AG04450 (cell line): ENCODE results near the gene KCNMA1. TPM values are rescaled to one million over a fixed set of nuclear protein-coding genes. Genes with fewer than 3 reads are reported as not detected.

Experiments used
- CTCF ChIA-PET: fragments of 300-600, 350-600 bp; formaldehyde crosslinking; extraction: SDS; loops from one replicate; lab custom pipeline; 2022; ENCODE audit warnings: antibody characterized with exemption, inconsistent platforms; lab: Charles Lee
- POLR2A ChIA-PET: fragments of 350-600 bp; formaldehyde crosslinking; extraction: SDS; loops from one replicate; lab custom pipeline; 2021; ENCODE audit warnings: antibody characterized with exemption, inconsistent platforms; lab: Yijun Ruan, JAX
- DNase-seq: peaks from one replicate; pipeline ENCODE4 v3.0.0-alpha.2; 2011; ENCODE audit warnings: low read depth, low spot score
- H3K27ac ChIP-seq: one replicate; pipeline ENCODE4 v1.5.1; 2012; ENCODE audit warnings: low read depth, low read length, control low read depth
- H3K27me3 ChIP-seq: one replicate; pipeline ENCODE4 v1.6.0; 2012; ENCODE audit warnings: low read length; ENCODE audit not compliant: control insufficient read depth, insufficient read depth
- H3K4me3 ChIP-seq: 2 replicates; pipeline ENCODE4 v1.5.1; 2011; ENCODE audit warnings: mild to moderate bottlenecking, low read depth, low read length, control low read depth
- H3K9me3 ChIP-seq: 2 replicates; pipeline ENCODE4 v1.5.1; 2012; ENCODE audit warnings: low read length; ENCODE audit not compliant: control insufficient read depth, insufficient read depth
- CTCF ChIP-seq: IDR thresholded peaks from 2 replicates; pipeline ENCODE4 v1.5.1; 2011; ENCODE audit warnings: low read depth, low read length, control low read depth, inconsistent platforms
- polyA plus RNA-seq: library from polyadenylated mRNA; depleted of rRNA; stranded (reverse); fragments of >200 nt; gene quantifications from 2 replicates; pipeline ENCODE4 v1.2.3, GENCODE V29; 2011

KCNMA1 gene
- polyA plus RNA-seq, 1 experiment: 58.8 TPM

- CTCF ChIA-PET: interaction anchor here (0.6 kb wide), 1 partner anchor 47 kb away, joined by 3 read pairs; no protein-coding TSS in a partner anchor
- POLR2A ChIA-PET: no interaction called here
- no peak overlapping the region for H3K4me3 ChIP-seq
- no peak for TF ChIP-seq CTCF
- no peak overlapping the region for H3K27ac ChIP-seq
- no peak for DNase-seq
- no peaks in the 10 kb centered on the region for H3K9me3 ChIP-seq
- H3K27me3 ChIP-seq: no peaks in the 10 kb centered on the region
Measured at GRCh38 chr10:77032188-77032570, 605.4 kb downstream of the KCNMA1 start.

- H3K27me3 ChIP-seq: no peaks in the 10 kb centered on the region
- H3K27ac ChIP-seq: no peak overlapping the region
- CTCF ChIA-PET: interaction anchor here (0.6 kb wide), 1 partner anchor 47 kb away, joined by 3 read pairs; no protein-coding TSS in a partner anchor
Measured at GRCh38 chr10:77031531-77032187, 605.9 kb downstream of the KCNMA1 start.

GRCh38 chr10:77030974-77031373, 606.6 kb downstream of the KCNMA1 start:
- H3K9me3 ChIP-seq: no peaks in the 10 kb centered on the region
- no peak for DNase-seq
- no peaks in the 10 kb centered on the region for H3K27me3 ChIP-seq
- ChIA-PET POLR2A (no interaction called here), CTCF (interaction anchor here (1.1 kb wide), 1 partner anchor 26 kb away, joined by 3 read pairs; no protein-coding TSS in a partner anchor)
- no peak for TF ChIP-seq CTCF
- H3K4me3 ChIP-seq: no peak overlapping the region
- no peak overlapping the region for H3K27ac ChIP-seq

More at GRCh38 chr10:77031531-77032187, 605.9 kb downstream of the KCNMA1 start:
- POLR2A ChIA-PET: no interaction called here
- no peak for TF ChIP-seq CTCF
- Histone ChIP-seq H3K9me3 (no peaks in the 10 kb centered on the region), H3K4me3 (no peak overlapping the region)
- no peak for DNase-seq

- no peak for TF ChIP-seq CTCF
- no peaks in the 10 kb centered on the region for H3K27me3 ChIP-seq
Measured at GRCh38 chr10:77029777-77030717, 607.6 kb downstream of the KCNMA1 start.

More at GRCh38 chr10:77029777-77030717, 607.6 kb downstream of the KCNMA1 start:
- H3K4me3 ChIP-seq: no peak overlapping the region
- DNase-seq: no peak
- CTCF ChIA-PET: interaction anchor here (0.9 to 1.5 kb wide), 5 partner anchors 9 to 681 kb away, joined by 3 read pairs; no protein-coding TSS in a partner anchor
- no peaks in the 10 kb centered on the region for H3K9me3 ChIP-seq
- POLR2A ChIA-PET: interaction anchor here (1.0 kb wide), 1 partner anchor 777 kb away, joined by 3 read pairs; no protein-coding TSS in a partner anchor
- no peak overlapping the region for H3K27ac ChIP-seq
